ENCODE measurements around the gene DPPA5.

DNA sequence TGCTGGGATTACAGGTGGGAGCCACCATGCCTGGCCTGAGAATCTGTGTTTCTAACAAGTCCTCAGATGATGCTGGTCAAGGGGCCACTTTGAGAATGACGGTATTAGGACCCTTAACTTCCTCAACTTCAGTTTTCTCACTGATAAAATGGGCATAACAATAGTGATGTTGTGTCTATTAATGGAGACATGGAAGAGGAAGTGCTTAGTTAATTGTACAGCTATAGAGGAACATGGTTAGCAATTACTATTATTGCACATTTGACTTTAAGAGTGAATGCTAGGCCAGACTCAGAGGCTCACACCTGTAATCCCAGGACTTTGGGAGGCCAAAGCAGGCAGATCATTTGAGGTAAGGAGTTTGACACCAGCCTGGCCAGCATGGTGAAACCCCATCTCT is 12.7 kb downstream of the DPPA5 start:
- no peak for TF ChIP-seq CTCF (IDR thresholded peaks at IDR 0.05; ENCODE audit: low read depth, low read length)
- no peak for TF ChIP-seq EZH2phosphoT487 (IDR thresholded peaks at IDR 0.05; ENCODE audit: low read depth)

Measured in OCI-LY3 (cell line).